Natural killer cell (primary cell): Measurements from ENCODE around the gene SPAG7. TPM values are rescaled to one million over a fixed set of nuclear protein-coding genes. Genes with fewer than 3 reads are reported as not detected.

Experiments used
- ATAC-seq, 3 donors: fragments of 150-1000 bp in 2 of 3; fragments of 200-7000 bp in 1 of 3; cut with Tn5 transposase; 1 replicate in 1 of 3; 2 replicates in 2 of 3; pipeline ENCODE4 v1.10.0; 2021; ENCODE audit warnings: mild to moderate bottlenecking in 2 of 3, moderate library complexity in 2 of 3
- DNase-seq, 2 donors: peaks; one replicate each; pipeline versions ENCODE4 v3.0.0 to v3.0.0-alpha.2; 2013 to 2021; ENCODE audit warnings: mixed read lengths in 1 of 2
- H3K27ac ChIP-seq: one replicate; pipeline ENCODE4 v1.5.1; 2013; ENCODE audit warnings: mild to moderate bottlenecking, low read length
- H3K27me3 ChIP-seq: one replicate; pipeline ENCODE4 v1.6.1; 2013; ENCODE audit warnings: low read length; ENCODE audit not compliant: control insufficient read depth, insufficient read depth
- H3K36me3 ChIP-seq: one replicate; pipeline ENCODE4 v1.6.1; 2013; ENCODE audit warnings: low read length; ENCODE audit not compliant: control insufficient read depth, insufficient read depth
- H3K4me1 ChIP-seq: one replicate; pipeline ENCODE4 v1.6.1; 2013; ENCODE audit warnings: low read length; ENCODE audit not compliant: control insufficient read depth, insufficient read depth
- H3K4me3 ChIP-seq: one replicate; pipeline ENCODE4 v1.5.1; 2013; ENCODE audit warnings: low read length
- H3K9me3 ChIP-seq: one replicate; pipeline ENCODE4 v1.6.1; 2013; ENCODE audit warnings: low read length; ENCODE audit not compliant: control insufficient read depth, insufficient read depth
- H3K27ac Mint-ChIP-seq, 2 donors: one replicate each; pipeline ENCODE4 v1.8.0; 2022; ENCODE audit warnings: mild to moderate bottlenecking in 2 of 2, mixed read lengths in 2 of 2, moderate library complexity in 1 of 2
- H3K27me3 Mint-ChIP-seq, 2 donors: one replicate each; pipeline ENCODE4 v1.8.0; 2022; ENCODE audit warnings: low read depth in 2 of 2, mixed read lengths in 2 of 2
- H3K36me3 Mint-ChIP-seq: one replicate; pipeline ENCODE4 v1.8.0; 2022; ENCODE audit warnings: mixed read lengths
- H3K4me1 Mint-ChIP-seq, 2 donors: one replicate each; pipeline ENCODE4 v1.8.0; 2022; ENCODE audit warnings: mixed read lengths in 2 of 2
- H3K4me3 Mint-ChIP-seq: one replicate; pipeline ENCODE4 v1.8.0; 2022; ENCODE audit warnings: mild to moderate bottlenecking, moderate library complexity, mixed read lengths
- H3K9me3 Mint-ChIP-seq, 2 donors: one replicate each; pipeline ENCODE4 v1.8.0; 2022; ENCODE audit warnings: mixed read lengths in 2 of 2
- WGBS: methylation state at CpG from one replicate; pipeline ENCODE4 v1.1.7; 2013; ENCODE audit warnings: missing lambda C conversion rate; ENCODE audit not compliant: insufficient coverage; 5-methylcytosine and 5-hydroxymethylcytosine counted together
- intact Hi-C: fragments of 100-400 bp; cut with micrococcal nuclease; formaldehyde crosslinking; loops from one replicate; pipeline ENCODE4 v1.14.2; 2022
- total RNA-seq, 4 donors: library from RNA; stranded (reverse); fragments of 120-200 nt in 1 of 4; gene quantifications; one replicate each; pipeline versions ENCODE4 v1.2.3 to v1.2.4, GENCODE V29; 2013 to 2022
- TF ChIP-seq, protein P1 (sequence below): fragments of 200-600 bp; IDR thresholded peaks from one replicate; pipeline ENCODE4 v1.8.0; 2022; ENCODE audit warnings: antibody characterized with exemption

Gene SPAG7
- total RNA-seq, 3 donors from 2014 or later (not counting 1 experiment from before 2014, with no cell fraction given), result 45.7 to 60.2 (median 59.6) TPM

DNA sequence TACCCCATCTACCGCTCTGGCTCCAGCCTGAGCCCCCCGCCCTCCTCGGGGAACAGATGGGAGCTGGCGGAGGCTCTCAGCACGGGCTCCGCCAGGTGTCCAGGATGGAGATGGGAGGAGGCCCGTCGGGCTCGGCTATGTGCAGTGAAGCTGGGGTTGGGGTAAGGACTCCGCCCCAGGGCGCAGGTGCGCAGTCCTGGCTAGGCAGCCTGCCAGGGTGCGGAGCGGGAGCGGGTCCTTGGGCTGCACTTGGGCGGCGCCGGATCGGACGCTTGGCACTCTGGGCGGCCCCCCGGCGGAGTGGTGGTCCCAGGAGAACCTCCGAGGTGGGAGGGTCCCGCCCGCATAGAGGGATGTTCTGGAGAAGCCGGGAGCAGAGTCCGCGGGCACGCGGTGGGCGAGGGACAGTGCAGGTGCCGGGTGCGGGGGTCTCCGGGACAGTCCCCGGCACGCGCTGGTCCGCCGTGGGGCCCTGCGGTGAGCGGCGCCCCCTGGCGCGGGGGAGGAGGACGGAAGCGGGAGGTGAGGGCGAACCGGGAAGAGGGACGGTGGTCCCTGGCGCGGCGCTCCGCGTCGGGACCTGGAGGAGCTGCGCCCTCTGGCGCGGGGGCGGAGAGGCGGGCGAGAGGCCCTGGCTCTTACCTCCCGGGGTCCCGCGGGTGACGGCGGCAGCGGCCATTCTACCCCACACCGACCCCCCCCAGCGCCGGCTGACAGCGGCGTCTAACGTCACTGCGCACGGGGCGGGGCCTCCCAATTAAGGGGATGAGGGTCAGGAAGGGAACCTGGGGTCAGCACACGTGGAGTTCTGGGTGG lies 19.5 kb upstream of the SPAG7 start, which contains the start of gene CAMTA2:
Gene CAMTA2, minus strand, starts transcription at position 725 of the 816 bp plus-strand sequence. CDS start 1,453 bp downstream, outside the sequence.
- peak within 1 kb of the TSS; percentile 92 for H3K4me3 Mint-ChIP-seq
- Histone ChIP-seq H3K4me3 (peak within 1 kb of the TSS; percentile 88), H3K27ac (peak within 1 kb of the TSS; percentile 88), H3K9me3 (no peaks in the 10 kb centered on the region), H3K36me3 (peaks cover 11% of the 10 kb centered on the region), H3K4me1 (peaks cover 28% of the 10 kb centered on the region), H3K27me3 (no peaks in the 10 kb centered on the region)
- WGBS, result 2% methylated on average over 78 of the region's 78 CpGs
- H3K9me3 Mint-ChIP-seq, result no peaks in the 10 kb centered on the region
- no peaks in the 10 kb centered on the region for H3K27me3 Mint-ChIP-seq
- intact Hi-C loops, result loop anchor here (2.0 kb wide), 1 partner anchor 84 kb away; the partner anchor contains the start of gene CHRNE
- DNase-seq, result peak; percentile 86 to 91
- peak; percentile 92 to 94 (median 93) for ATAC-seq
- H3K27ac Mint-ChIP-seq, result peak within 1 kb of the TSS; percentile 91 to 96
- no peaks in the 10 kb centered on the region for H3K36me3 Mint-ChIP-seq
- H3K4me1 Mint-ChIP-seq, result peaks cover 36 to 37% of the 10 kb centered on the region in 2 donors
- TF ChIP-seq, protein P1, sequence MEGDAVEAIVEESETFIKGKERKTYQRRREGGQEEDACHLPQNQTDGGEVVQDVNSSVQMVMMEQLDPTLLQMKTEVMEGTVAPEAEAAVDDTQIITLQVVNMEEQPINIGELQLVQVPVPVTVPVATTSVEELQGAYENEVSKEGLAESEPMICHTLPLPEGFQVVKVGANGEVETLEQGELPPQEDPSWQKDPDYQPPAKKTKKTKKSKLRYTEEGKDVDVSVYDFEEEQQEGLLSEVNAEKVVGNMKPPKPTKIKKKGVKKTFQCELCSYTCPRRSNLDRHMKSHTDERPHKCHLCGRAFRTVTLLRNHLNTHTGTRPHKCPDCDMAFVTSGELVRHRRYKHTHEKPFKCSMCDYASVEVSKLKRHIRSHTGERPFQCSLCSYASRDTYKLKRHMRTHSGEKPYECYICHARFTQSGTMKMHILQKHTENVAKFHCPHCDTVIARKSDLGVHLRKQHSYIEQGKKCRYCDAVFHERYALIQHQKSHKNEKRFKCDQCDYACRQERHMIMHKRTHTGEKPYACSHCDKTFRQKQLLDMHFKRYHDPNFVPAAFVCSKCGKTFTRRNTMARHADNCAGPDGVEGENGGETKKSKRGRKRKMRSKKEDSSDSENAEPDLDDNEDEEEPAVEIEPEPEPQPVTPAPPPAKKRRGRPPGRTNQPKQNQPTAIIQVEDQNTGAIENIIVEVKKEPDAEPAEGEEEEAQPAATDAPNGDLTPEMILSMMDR, result peak; percentile 78

DNA sequence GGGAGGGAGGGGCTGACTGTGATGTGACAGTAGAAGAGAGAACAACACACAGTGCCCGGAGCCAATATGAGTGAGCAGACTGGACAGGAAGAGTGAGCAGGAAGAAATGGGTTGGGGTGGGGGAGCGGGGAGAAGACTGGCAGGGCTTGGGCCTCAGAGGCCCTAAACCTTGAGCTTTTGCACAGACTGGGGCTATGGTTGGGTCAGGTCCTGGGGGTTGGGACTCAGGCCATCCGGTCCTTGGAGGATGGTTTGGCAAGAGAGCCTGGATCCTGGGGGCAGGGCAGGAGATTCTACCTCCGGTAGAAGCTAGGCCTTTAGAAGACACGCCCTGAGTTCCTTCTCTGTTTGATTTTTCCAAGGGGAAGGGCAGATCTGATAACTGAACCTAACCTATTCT lies 18.8 kb upstream of the SPAG7 start:
- Mint-ChIP-seq H3K27me3 (no peaks in the 10 kb centered on the region), H3K4me1 (peaks cover 36 to 37% of the 10 kb centered on the region in 2 donors), H3K36me3 (no peaks in the 10 kb centered on the region), H3K4me3 (peak overlapping the region; percentile 92), H3K27ac (peak overlapping the region; percentile 91 to 96), H3K9me3 (no peaks in the 10 kb centered on the region)
- intact Hi-C loops, result loop anchor here (2.0 kb wide), 1 partner anchor 84 kb away; the partner anchor contains the start of gene CHRNE
- Histone ChIP-seq H3K36me3 (peaks cover 11% of the 10 kb centered on the region), H3K4me3 (peak overlapping the region; percentile 88), H3K4me1 (peaks cover 28% of the 10 kb centered on the region), H3K9me3 (no peaks in the 10 kb centered on the region), H3K27me3 (no peaks in the 10 kb centered on the region), H3K27ac (peak overlapping the region; percentile 88)
- no peak for DNase-seq
- no peak for ATAC-seq
- TF ChIP-seq, protein P1, result no peak
- WGBS, result 83% methylated on average over 5 of the region's 5 CpGs

- intact Hi-C loops, result no loop called here
- TF ChIP-seq, protein P1, result no peak
These were observed 14.7 kb upstream of the SPAG7 start for GRCh38 chr17:4982305-4982704.

More at GRCh38 chr17:4982305-4982704, 14.7 kb upstream of the SPAG7 start:
- H3K27ac ChIP-seq, result no peak overlapping the region
- Mint-ChIP-seq H3K4me1 (peaks cover 18 to 33% of the 10 kb centered on the region in 2 donors), H3K9me3 (no peaks in the 10 kb centered on the region), H3K36me3 (peaks cover 6% of the 10 kb centered on the region), H3K4me3 (no peak overlapping the region), H3K27me3 (no peaks in the 10 kb centered on the region), H3K27ac (peak overlapping the region in 1 of 2 donors; percentile 37)
- no peak for ATAC-seq
- peaks cover 36% of the 10 kb centered on the region for H3K36me3 ChIP-seq
- H3K27me3 ChIP-seq, result no peaks in the 10 kb centered on the region
- no peaks in the 10 kb centered on the region for H3K9me3 ChIP-seq
- H3K4me1 ChIP-seq, result peaks cover 40% of the 10 kb centered on the region
- 84% methylated on average over 5 of the region's 5 CpGs for WGBS
- DNase-seq, result no peak
- no peak overlapping the region for H3K4me3 ChIP-seq
